Osteoblast (primary cell): ENCODE data around the gene MCFD2. TPM values are rescaled to one million over a fixed set of nuclear protein-coding genes. Genes with fewer than 3 reads are reported as not detected.
"Not testable (repeated sequence)": the region's sequence is repeated elsewhere in the genome, so short reads cannot be mapped to it uniquely, and the experiment has no call there.

Source experiments
- DNase-seq: peaks from one replicate; pipeline ENCODE4 v3.0.0; 2011; ENCODE audit warnings: low spot score, mixed read lengths; ENCODE audit not compliant: insufficient read length; ENCODE audit errors: missing footprints
- H2AFZ ChIP-seq: 2 replicates; pipeline ENCODE4 v1.6.0; 2011; ENCODE audit warnings: mild to moderate bottlenecking, low read length
- H3K27ac ChIP-seq: 2 replicates; pipeline ENCODE4 v1.5.1; 2011; ENCODE audit warnings: mild to moderate bottlenecking, low read depth, low read length, moderate library complexity
- H3K27me3 ChIP-seq: 2 replicates; pipeline ENCODE4 v1.6.0; 2012; ENCODE audit warnings: mild to moderate bottlenecking, control low read depth, inconsistent platforms, low read length, moderate library complexity; ENCODE audit not compliant: insufficient read depth
- H3K36me3 ChIP-seq: 2 replicates; pipeline ENCODE4 v1.5.1; 2011; ENCODE audit warnings: mild to moderate bottlenecking, low read length, control low read depth, moderate library complexity; ENCODE audit not compliant: insufficient read depth
- H3K4me1 ChIP-seq: 2 replicates; pipeline ENCODE4 v1.5.1; 2011; ENCODE audit warnings: mild to moderate bottlenecking, low read length, control low read depth, moderate library complexity; ENCODE audit not compliant: insufficient read depth
- H3K4me2 ChIP-seq: 2 replicates; pipeline ENCODE4 v1.6.0; 2011; ENCODE audit warnings: mild to moderate bottlenecking, low read length; ENCODE audit not compliant: insufficient read depth
- H3K4me3 ChIP-seq: fragments of 200-600 bp; sonication (generic); 3 replicates; pipeline ENCODE4 v1.5.1; 2012; ENCODE audit warnings: mild to moderate bottlenecking, low read length, inconsistent platforms; ENCODE audit not compliant: insufficient read depth
- H3K79me2 ChIP-seq: 2 replicates; pipeline ENCODE4 v1.6.0; 2012; ENCODE audit warnings: mild to moderate bottlenecking, low read length, control low read depth, inconsistent platforms; ENCODE audit not compliant: insufficient read depth
- H3K9me3 ChIP-seq: 2 replicates; pipeline ENCODE4 v1.5.1; 2011; ENCODE audit warnings: low read depth, low read length, control low read depth
- H4K20me1 ChIP-seq: 2 replicates; pipeline ENCODE4 v1.6.0; 2012; ENCODE audit warnings: mild to moderate bottlenecking, low read length, control low read depth; ENCODE audit not compliant: insufficient read depth
- total RNA-seq: library from RNA; depleted of rRNA; stranded (reverse); fragments of >200 nt; gene quantifications from 2 replicates; pipeline ENCODE4 v1.2.3, GENCODE V29; 2012
- TF ChIP-seq, protein P1 (sequence below): IDR thresholded peaks from 2 replicates; pipeline ENCODE4 v1.5.1; 2011; ENCODE audit warnings: mild to moderate bottlenecking, low read depth, low read length, moderate library complexity; ENCODE audit errors: extremely low read depth

Gene MCFD2
- total RNA-seq, 1 donor: 136 TPM

DNA sequence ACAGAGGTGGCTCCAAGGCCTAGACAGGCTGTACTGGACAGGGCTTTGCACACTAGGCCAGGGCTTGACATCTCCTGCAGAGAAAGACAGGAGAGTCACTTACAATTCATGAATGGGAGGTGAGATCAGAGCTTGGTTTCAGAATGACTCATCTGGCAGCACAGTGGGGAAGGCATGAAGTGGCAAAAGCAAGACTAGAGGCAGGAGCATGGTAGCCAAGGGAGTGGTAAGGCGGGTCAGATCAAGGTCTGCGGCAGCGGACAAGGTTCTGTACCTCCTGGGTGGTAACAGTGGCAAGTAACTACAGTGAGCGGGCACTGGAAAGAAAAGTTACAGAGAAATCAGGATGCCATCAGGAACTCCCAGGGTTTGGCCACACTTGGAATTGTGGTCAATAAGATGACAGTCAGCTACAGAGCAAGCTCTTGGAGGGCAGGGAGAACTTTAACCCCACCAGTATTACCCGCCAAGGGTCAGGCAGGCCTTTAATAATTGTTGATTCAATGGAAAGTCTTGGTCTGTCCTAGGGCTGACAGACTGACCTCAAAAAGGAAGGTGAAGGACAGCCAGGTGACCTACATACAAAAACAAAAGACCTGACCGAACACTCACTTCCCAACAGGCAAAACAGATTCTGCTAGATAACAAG is 5.7 kb downstream of the MCFD2 start:
- H3K9me3 ChIP-seq: no peaks in the 10 kb centered on the region
- H3K4me2 ChIP-seq: peak overlapping the region; percentile 35
- H2AFZ ChIP-seq: no peak overlapping the region
- H3K4me3 ChIP-seq: no peak overlapping the region
- TF ChIP-seq, protein P1, sequence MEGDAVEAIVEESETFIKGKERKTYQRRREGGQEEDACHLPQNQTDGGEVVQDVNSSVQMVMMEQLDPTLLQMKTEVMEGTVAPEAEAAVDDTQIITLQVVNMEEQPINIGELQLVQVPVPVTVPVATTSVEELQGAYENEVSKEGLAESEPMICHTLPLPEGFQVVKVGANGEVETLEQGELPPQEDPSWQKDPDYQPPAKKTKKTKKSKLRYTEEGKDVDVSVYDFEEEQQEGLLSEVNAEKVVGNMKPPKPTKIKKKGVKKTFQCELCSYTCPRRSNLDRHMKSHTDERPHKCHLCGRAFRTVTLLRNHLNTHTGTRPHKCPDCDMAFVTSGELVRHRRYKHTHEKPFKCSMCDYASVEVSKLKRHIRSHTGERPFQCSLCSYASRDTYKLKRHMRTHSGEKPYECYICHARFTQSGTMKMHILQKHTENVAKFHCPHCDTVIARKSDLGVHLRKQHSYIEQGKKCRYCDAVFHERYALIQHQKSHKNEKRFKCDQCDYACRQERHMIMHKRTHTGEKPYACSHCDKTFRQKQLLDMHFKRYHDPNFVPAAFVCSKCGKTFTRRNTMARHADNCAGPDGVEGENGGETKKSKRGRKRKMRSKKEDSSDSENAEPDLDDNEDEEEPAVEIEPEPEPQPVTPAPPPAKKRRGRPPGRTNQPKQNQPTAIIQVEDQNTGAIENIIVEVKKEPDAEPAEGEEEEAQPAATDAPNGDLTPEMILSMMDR: no peak
- peaks cover 89% of the 10 kb centered on the region for H3K79me2 ChIP-seq
- H3K36me3 ChIP-seq: peaks cover 67% of the 10 kb centered on the region
- peaks cover 63% of the 10 kb centered on the region for H4K20me1 ChIP-seq
- peaks cover 43% of the 10 kb centered on the region for H3K4me1 ChIP-seq
- no peaks in the 10 kb centered on the region for H3K27me3 ChIP-seq
- H3K27ac ChIP-seq: peak overlapping the region; percentile 77
- DNase-seq: peak; percentile 94

DNA sequence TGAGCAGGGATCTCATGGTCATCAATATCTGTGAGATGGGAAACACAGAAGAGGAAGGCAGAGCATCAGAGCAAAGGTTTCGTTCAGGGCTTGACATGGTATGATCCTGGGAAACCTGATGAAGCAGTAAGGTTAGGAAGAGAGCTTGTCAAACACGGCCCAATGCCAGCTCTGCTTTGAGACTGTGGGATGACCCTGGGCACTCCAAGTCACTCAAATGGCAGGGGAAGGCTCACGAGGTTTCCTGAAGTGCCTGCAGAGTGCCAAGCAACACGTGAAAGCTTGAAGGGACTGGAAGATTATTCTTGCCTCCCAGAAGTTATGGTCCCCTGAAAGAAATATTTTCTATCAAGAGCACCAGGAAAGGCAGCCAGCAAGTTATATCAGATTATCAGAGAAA is 6.5 kb downstream of the MCFD2 start:
- TF ChIP-seq, protein P1: no peak
- peak overlapping the region; percentile 35 for H3K4me2 ChIP-seq
- H3K9me3 ChIP-seq: no peaks in the 10 kb centered on the region
- peaks cover 74% of the 10 kb centered on the region for H3K36me3 ChIP-seq
- H2AFZ ChIP-seq: no peak overlapping the region
- H3K4me1 ChIP-seq: peaks cover 35% of the 10 kb centered on the region
- H4K20me1 ChIP-seq: peaks cover 62% of the 10 kb centered on the region
- peak overlapping the region; percentile 77 for H3K27ac ChIP-seq
- H3K4me3 ChIP-seq: no peak overlapping the region
- no peak for DNase-seq
- H3K27me3 ChIP-seq: no peaks in the 10 kb centered on the region
- H3K79me2 ChIP-seq: peaks cover 82% of the 10 kb centered on the region

GRCh38 chr2:46904908-46905678 is 10.5 kb downstream of the MCFD2 start:
- not testable (repeated sequence) for H3K27me3 ChIP-seq, H3K4me3 ChIP-seq, H3K27ac ChIP-seq, DNase-seq, H2AFZ ChIP-seq, H3K9me3 ChIP-seq, H3K4me2 ChIP-seq
- Histone ChIP-seq H4K20me1 (peaks cover 40% of the 10 kb centered on the region), H3K4me1 (peaks cover 12% of the 10 kb centered on the region), H3K36me3 (peaks cover 56% of the 10 kb centered on the region), H3K79me2 (peaks cover 47% of the 10 kb centered on the region)

DNA sequence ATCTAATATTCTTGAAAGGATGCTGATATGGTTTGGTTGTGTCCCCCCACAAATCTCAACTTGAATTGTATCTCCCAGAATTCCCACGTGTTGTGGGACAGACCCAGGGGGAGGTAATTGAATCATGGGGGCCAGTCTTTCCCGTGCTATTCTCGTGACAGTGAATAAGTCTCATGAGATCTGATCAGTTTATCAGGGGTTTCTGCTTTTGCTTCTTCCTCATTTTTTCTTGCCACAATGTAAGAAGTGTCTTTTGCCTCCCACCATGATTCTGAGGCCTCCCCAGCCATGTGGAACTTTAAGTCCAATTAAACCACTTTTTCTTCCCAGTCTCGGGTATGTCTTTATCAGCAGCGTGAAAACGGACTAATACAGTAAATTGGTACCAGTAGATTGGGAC is 12.6 kb downstream of the MCFD2 start:
- not testable (repeated sequence) for H3K4me1 ChIP-seq, H3K27ac ChIP-seq, H3K4me3 ChIP-seq

DNA sequence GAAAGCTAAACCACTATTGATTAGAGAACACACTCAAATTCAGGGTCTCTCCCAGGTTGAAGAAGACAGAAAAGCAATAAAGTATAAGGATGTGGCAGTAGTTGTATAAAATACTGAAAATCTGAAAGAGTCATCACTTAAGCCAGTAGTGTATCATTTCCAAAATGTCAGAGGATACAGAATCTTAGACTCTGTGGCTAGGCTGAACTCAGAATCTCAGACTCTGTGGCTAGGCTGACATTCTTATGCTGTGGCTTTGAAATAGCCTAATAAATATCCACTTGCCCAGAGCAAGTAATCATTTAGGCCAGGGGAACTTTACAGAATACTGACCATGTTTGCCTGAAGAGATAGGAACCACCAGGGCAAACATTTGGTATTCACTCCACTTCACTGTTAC is 13.1 kb downstream of the MCFD2 start:
- H3K27ac ChIP-seq: no peak overlapping the region
- peaks cover 21% of the 10 kb centered on the region for H3K79me2 ChIP-seq
- no peaks in the 10 kb centered on the region for H3K9me3 ChIP-seq
- no peak for DNase-seq
- H3K27me3 ChIP-seq: no peaks in the 10 kb centered on the region
- H2AFZ ChIP-seq: no peak overlapping the region
- H3K4me2 ChIP-seq: no peak overlapping the region
- peaks cover 30% of the 10 kb centered on the region for H3K36me3 ChIP-seq
- H4K20me1 ChIP-seq: peaks cover 16% of the 10 kb centered on the region
- H3K4me3 ChIP-seq: no peak overlapping the region
- TF ChIP-seq, protein P1: no peak
- no peaks in the 10 kb centered on the region for H3K4me1 ChIP-seq

More for the DNA sequence above, 12.6 kb downstream of the MCFD2 start:
- H2AFZ ChIP-seq, H3K9me3 ChIP-seq, DNase-seq, H3K27me3 ChIP-seq, H3K4me2 ChIP-seq: not testable (repeated sequence)
- Histone ChIP-seq H3K36me3 (peaks cover 35% of the 10 kb centered on the region), H4K20me1 (peaks cover 21% of the 10 kb centered on the region), H3K79me2 (peaks cover 26% of the 10 kb centered on the region)
